Hepatocyte (in vitro differentiated cells): Measurements from ENCODE around the gene PDLIM4.

ENCODE experiments used
- CTCF ChIP-seq: fragments of 200-600 bp; sonication (generic); IDR thresholded peaks from 2 replicates; pipeline ENCODE4 v1.5.1; 2016; ENCODE audit warnings: antibody characterized with exemption, mild to moderate bottlenecking; ENCODE audit not compliant: poor library complexity
- EZH2 ChIP-seq: fragments of 200-600 bp; sonication (generic); IDR thresholded peaks from 2 replicates; pipeline ENCODE4 v1.6.1; 2016; ENCODE audit warnings: antibody characterized with exemption, mild to moderate bottlenecking, borderline replicate concordance

GRCh38 chr5:132275367-132276220 lies 18.1 kb downstream of the PDLIM4 start:
- TF ChIP-seq CTCF (no peak), EZH2 (no peak)
